H9 (cell line): ENCODE results near the gene LRRC34. TPM values are rescaled to one million over a fixed set of nuclear protein-coding genes. Genes with fewer than 3 reads are reported as not detected.

ENCODE experiments used
- DNase-seq: peaks from one replicate; pipeline ENCODE4 v3.0.0-alpha.2; 2017
- H2AFZ ChIP-seq: one replicate; pipeline ENCODE4 v1.6.1; 2013; ENCODE audit warnings: mild to moderate bottlenecking, low read length, control low read depth, moderate library complexity
- H2AK5ac ChIP-seq: 2 replicates; pipeline ENCODE4 v1.6.1; 2013; ENCODE audit warnings: low read length, control low read depth, mixed read lengths; ENCODE audit not compliant: insufficient read length
- H2BK120ac ChIP-seq: one replicate; pipeline ENCODE4 v1.6.1; 2013; ENCODE audit warnings: low read depth, mild to moderate bottlenecking, low read length, control low read depth, inconsistent platforms; ENCODE audit not compliant: poor library complexity, severe bottlenecking
- H2BK12ac ChIP-seq: 2 replicates; pipeline ENCODE4 v1.6.1; 2013; ENCODE audit warnings: low read length, control low read depth, mixed read lengths, low read depth; ENCODE audit not compliant: insufficient read length
- H2BK15ac ChIP-seq: 2 replicates; pipeline ENCODE4 v1.6.1; 2013; ENCODE audit warnings: low read depth, low read length, control low read depth
- H2BK20ac ChIP-seq: one replicate; pipeline ENCODE4 v1.6.1; 2013; ENCODE audit warnings: low read depth, mild to moderate bottlenecking, low read length, control low read depth, inconsistent platforms; ENCODE audit not compliant: poor library complexity, severe bottlenecking
- H2BK5ac ChIP-seq: 2 replicates; pipeline ENCODE4 v1.6.1; 2013; ENCODE audit warnings: low read length, control low read depth, mixed read lengths; ENCODE audit not compliant: insufficient read length
- H3K14ac ChIP-seq: 2 replicates; pipeline ENCODE4 v1.6.1; 2013; ENCODE audit warnings: low read length, control low read depth; ENCODE audit not compliant: insufficient read depth
- H3K18ac ChIP-seq: 2 replicates; pipeline ENCODE4 v1.6.1; 2013; ENCODE audit warnings: low read depth, mild to moderate bottlenecking, mixed read lengths, low read length, control low read depth; ENCODE audit not compliant: insufficient read length
- H3K23ac ChIP-seq: 2 replicates; pipeline ENCODE4 v1.6.1; 2013; ENCODE audit warnings: low read length, control low read depth, mixed read lengths, low read depth; ENCODE audit not compliant: insufficient read length
- H3K23me2 ChIP-seq: 2 replicates; pipeline ENCODE4 v1.6.1; 2013; ENCODE audit warnings: low read depth, mild to moderate bottlenecking, mixed read lengths, low read length, control low read depth; ENCODE audit not compliant: insufficient read length, poor library complexity, severe bottlenecking
- H3K27ac ChIP-seq: 2 replicates; pipeline ENCODE4 v1.5.1; 2013; ENCODE audit warnings: low read length, control low read depth, mixed read lengths, low read depth; ENCODE audit not compliant: insufficient read length
- H3K27me3 ChIP-seq: 2 replicates; pipeline ENCODE4 v1.6.1; 2013; ENCODE audit warnings: low read length, control low read depth, inconsistent platforms; ENCODE audit not compliant: insufficient read depth
- H3K4ac ChIP-seq: 2 replicates; pipeline ENCODE4 v1.6.1; 2013; ENCODE audit warnings: low read depth, mild to moderate bottlenecking, control low read depth, inconsistent platforms, low read length, moderate library complexity
- H3K4me1 ChIP-seq: 2 replicates; pipeline ENCODE4 v1.6.1; 2013; ENCODE audit warnings: low read length, control low read depth, inconsistent platforms; ENCODE audit not compliant: insufficient read depth
- H3K4me2 ChIP-seq: 2 replicates; pipeline ENCODE4 v1.6.1; 2013; ENCODE audit warnings: low read length, control low read depth, mixed read lengths; ENCODE audit not compliant: insufficient read length, insufficient read depth
- H3K56ac ChIP-seq: 2 replicates; pipeline ENCODE4 v1.6.1; 2013; ENCODE audit warnings: low read depth, mild to moderate bottlenecking, mixed read lengths, low read length, control low read depth; ENCODE audit not compliant: insufficient read length
- H3K79me1 ChIP-seq: 2 replicates; pipeline ENCODE4 v1.6.1; 2013; ENCODE audit warnings: low read depth, mild to moderate bottlenecking, moderate library complexity, low read length, control low read depth, inconsistent platforms; ENCODE audit not compliant: insufficient read depth, poor library complexity, severe bottlenecking
- H3K79me2 ChIP-seq: 2 replicates; pipeline ENCODE4 v1.6.1; 2013; ENCODE audit warnings: low read length, control low read depth, inconsistent platforms; ENCODE audit not compliant: insufficient read depth
- H3K9ac ChIP-seq: 2 replicates; pipeline ENCODE4 v1.6.1; 2013; ENCODE audit warnings: low read length, control low read depth, mixed read lengths; ENCODE audit not compliant: insufficient read length; ENCODE audit errors: extremely low read depth
- H3K9me3 ChIP-seq: one replicate; pipeline ENCODE4 v1.6.1; 2013; ENCODE audit warnings: low read depth, low read length, inconsistent platforms; ENCODE audit not compliant: control insufficient read depth
- H3T11ph ChIP-seq: one replicate; pipeline ENCODE4 v1.6.1; 2013; ENCODE audit warnings: mild to moderate bottlenecking, low read length, control low read depth, inconsistent platforms
- H4K20me1 ChIP-seq: one replicate; pipeline ENCODE4 v1.6.1; 2013; ENCODE audit not compliant: control insufficient read depth, insufficient read length, insufficient read depth
- H4K5ac ChIP-seq: 2 replicates; pipeline ENCODE4 v1.6.1; 2013; ENCODE audit warnings: low read depth, mild to moderate bottlenecking, mixed read lengths, low read length, control low read depth; ENCODE audit not compliant: insufficient read length
- H4K8ac ChIP-seq: replicated peaks from 2 replicates; pipeline ENCODE4 v1.6.1; 2013; ENCODE audit warnings: low read length, control low read depth, mixed read lengths, low read depth; ENCODE audit not compliant: insufficient read length
- H4K91ac ChIP-seq: 2 replicates; pipeline ENCODE4 v1.6.1; 2013; ENCODE audit warnings: low read depth, mild to moderate bottlenecking, moderate library complexity, mixed read lengths, low read length, control low read depth; ENCODE audit not compliant: insufficient read length
- H3K27ac Mint-ChIP-seq, 3 experiments: 2 replicates in 2 of 3; 3 replicates in 1 of 3; pipeline ENCODE4 v1.8.0; 2020 to 2021; ENCODE audit warnings: mixed read lengths in 3 of 3, mild to moderate bottlenecking in 1 of 3, moderate library complexity in 1 of 3
- H3K27me3 Mint-ChIP-seq: 2 replicates; pipeline ENCODE4 v1.8.0; 2021; ENCODE audit warnings: low read depth, mild to moderate bottlenecking, moderate library complexity, mixed read lengths
- H3K36me3 Mint-ChIP-seq, 3 experiments: 2 replicates in 2 of 3; 3 replicates in 1 of 3; pipeline ENCODE4 v1.8.0; 2020 to 2021; ENCODE audit warnings: low read depth in 3 of 3, mixed read lengths in 3 of 3; ENCODE audit not compliant: insufficient read depth in 1 of 3
- H3K4me1 Mint-ChIP-seq, 2 experiments: 2 replicates each; pipeline ENCODE4 v1.8.0; 2020; ENCODE audit warnings: mixed read lengths in 2 of 2
- H3K4me3 Mint-ChIP-seq, 2 experiments: 2 replicates in 1 of 2; 3 replicates in 1 of 2; pipeline ENCODE4 v1.8.0; 2020 to 2021; ENCODE audit warnings: mild to moderate bottlenecking in 2 of 2, mixed read lengths in 2 of 2, moderate library complexity in 1 of 2
- H3K9me3 Mint-ChIP-seq, 2 experiments: 2 replicates in 1 of 2; 3 replicates in 1 of 2; pipeline ENCODE4 v1.8.0; 2020; ENCODE audit warnings: mild to moderate bottlenecking in 2 of 2, mixed read lengths in 2 of 2, moderate library complexity in 1 of 2
- CTCF ChIP-seq: fragments of 200-600 bp; sonication (generic); conservative IDR thresholded peaks from 3 replicates; pipeline ENCODE4 v1.8.0; 2021; ENCODE audit warnings: antibody characterized with exemption, mild to moderate bottlenecking
- WGBS: extraction: QIAGEN DNeasy Blood & Tissue Kit; methylation state at CpG from one replicate; pipeline ENCODE4 v1.1.7; 2013; ENCODE audit warnings: missing lambda C conversion rate, low lambda C conversion rate, mixed read lengths; ENCODE audit not compliant: insufficient read length; ENCODE audit errors: extremely low coverage; 5-methylcytosine and 5-hydroxymethylcytosine counted together
- total RNA-seq: library from RNA; stranded (reverse); gene quantifications from 2 replicates; pipeline ENCODE4 v1.2.1, GENCODE V29; 2021

Gene LRRC34
- total RNA-seq, 1 experiment from 2014 or later, result 4.6 TPM

GRCh38 chr3:169748670-169749069 lies 64.0 kb downstream of the LRRC34 start:
- Histone ChIP-seq H4K8ac (no peak overlapping the region), H3K23ac (no peak overlapping the region), H3K27me3 (no peaks in the 10 kb centered on the region), H2BK5ac (no peak overlapping the region), H3K79me1 (no peaks in the 10 kb centered on the region), H3K23me2 (no peaks in the 10 kb centered on the region), H4K91ac (no peak overlapping the region), H3K9me3 (no peaks in the 10 kb centered on the region), H2BK15ac (no peak overlapping the region), H3K4ac (no peak overlapping the region), H4K5ac (no peak overlapping the region), H3K14ac (no peak overlapping the region), H3K4me2 (no peak overlapping the region), H4K20me1 (no peaks in the 10 kb centered on the region), H2AK5ac (no peak overlapping the region), H2BK20ac (no peak overlapping the region), H2AFZ (no peak overlapping the region), H3K9ac (no peak overlapping the region), H2BK12ac (no peak overlapping the region), H3K27ac (no peak overlapping the region), H3K56ac (no peak overlapping the region), H3K79me2 (no peaks in the 10 kb centered on the region), H2BK120ac (no peak overlapping the region), H3K18ac (no peak overlapping the region), H3K4me1 (no peaks in the 10 kb centered on the region), H3T11ph (no peak overlapping the region)
- Mint-ChIP-seq H3K9me3 (no peaks in the 10 kb centered on the region), H3K4me1 (peaks cover 7 to 12% of the 10 kb centered on the region in 2 experiments), H3K27me3 (no peaks in the 10 kb centered on the region; the same call in 1 of the 2 replicates), H3K36me3 (no peaks in the 10 kb centered on the region), H3K4me3 (no peak overlapping the region), H3K27ac (no peak overlapping the region)
- DNase-seq, result no peak
- TF ChIP-seq CTCF, result no peak
- no CpG with 5 or more reads among the region's 3 CpGs for WGBS
